KOPT-K1 (cell line): ENCODE measurements around the gene DACT2.

Experiments used
- H3K27ac ChIP-seq: fragments of 200-600 bp; sonication (generic); 2 replicates; pipeline ENCODE4 v1.5.1; 2016; ENCODE audit warnings: antibody characterized with exemption, mild to moderate bottlenecking, low read depth, low read length; ENCODE audit not compliant: poor library complexity, severe bottlenecking
- H3K36me3 ChIP-seq: fragments of 200-600 bp; sonication (generic); 2 replicates; pipeline ENCODE4 v1.5.1; 2017; ENCODE audit warnings: antibody characterized with exemption, mild to moderate bottlenecking, low read length, moderate library complexity; ENCODE audit not compliant: insufficient read depth
- H3K9me3 ChIP-seq: fragments of 200-600 bp; sonication (generic); 2 replicates; pipeline ENCODE4 v1.5.1; 2017; ENCODE audit warnings: antibody characterized with exemption, low read length, mild to moderate bottlenecking; ENCODE audit not compliant: insufficient read depth, poor library complexity, severe bottlenecking

The DACT2 gene, protein sequence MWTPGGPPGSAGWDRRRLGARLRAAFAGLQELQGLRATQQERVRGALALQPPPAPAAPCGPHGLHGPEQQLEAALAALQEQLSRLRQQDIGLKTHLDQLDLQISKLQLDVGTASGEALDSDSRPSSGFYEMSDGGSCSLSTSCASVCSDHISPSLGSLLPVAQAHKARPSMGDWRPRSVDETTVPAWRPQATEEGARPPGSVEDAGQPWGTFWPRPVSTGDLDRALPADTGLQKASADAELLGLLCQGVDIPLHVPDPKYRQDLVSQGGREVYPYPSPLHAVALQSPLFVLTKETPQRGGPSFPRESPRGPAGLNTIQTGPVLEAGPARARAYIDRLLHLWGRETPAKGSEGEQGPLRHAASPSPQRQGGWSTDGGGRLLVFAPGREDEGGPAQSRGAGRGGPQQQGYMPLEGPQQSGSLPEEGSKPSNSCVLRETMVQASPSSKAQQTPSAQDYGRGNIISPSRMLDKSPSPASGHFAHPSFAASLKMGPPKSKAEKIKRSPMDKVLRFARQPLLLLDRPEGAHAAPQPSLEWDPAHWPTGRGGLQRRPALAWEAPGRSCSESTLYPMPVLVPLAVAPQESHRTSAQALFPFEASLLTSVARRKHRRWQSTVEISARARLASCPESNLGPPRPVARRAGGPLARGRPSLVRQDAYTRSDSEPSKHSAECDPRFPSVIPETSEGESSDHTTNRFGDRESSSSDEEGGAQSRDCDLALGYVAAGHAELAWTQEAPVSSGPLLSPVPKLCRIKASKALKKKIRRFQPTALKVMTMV

DNA sequence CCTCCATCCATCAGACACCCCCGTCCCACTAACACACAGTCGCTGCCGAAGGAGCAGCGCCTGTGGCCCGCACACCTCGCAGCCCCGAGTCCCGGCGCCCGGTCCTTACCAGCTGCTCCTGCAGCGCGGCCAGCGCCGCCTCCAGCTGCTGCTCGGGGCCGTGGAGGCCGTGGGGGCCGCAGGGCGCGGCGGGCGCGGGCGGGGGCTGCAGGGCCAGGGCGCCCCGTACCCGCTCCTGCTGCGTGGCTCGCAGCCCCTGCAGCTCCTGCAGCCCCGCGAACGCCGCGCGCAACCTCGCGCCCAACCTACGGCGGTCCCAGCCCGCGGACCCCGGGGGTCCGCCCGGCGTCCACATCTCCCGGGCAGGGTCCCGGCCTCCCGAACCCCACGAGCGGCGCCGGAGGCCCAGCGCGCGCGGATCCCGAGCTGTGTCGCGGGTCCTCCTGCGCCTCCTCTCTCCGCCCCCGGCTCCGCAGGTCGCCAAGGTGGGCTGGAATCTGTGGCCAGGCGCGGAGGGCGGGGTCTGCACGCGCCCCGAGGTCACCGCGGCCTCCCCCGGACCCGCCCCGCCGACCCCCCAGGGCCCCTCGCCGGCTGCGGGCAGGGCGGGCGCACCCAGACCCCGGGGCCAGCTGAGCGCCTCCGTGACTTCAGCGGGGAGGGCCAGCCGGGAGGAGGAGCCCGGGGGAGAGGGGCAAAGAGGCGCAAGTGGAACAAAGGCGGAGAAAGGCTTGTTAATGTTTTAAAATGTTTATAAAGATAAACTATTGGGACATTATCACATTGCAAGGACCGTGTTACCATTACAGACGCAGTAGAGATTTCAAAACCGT lies at the start of gene DACT2:
Gene DACT2 (minus strand): TSS at position 499 of the 833 bp plus-strand sequence. CDS start 144 bp downstream, at position 355.
- Histone ChIP-seq H3K27ac (no peak within 1 kb of the TSS), H3K9me3 (peaks cover 6% of the 10 kb centered on the region), H3K36me3 (no peaks in the 10 kb centered on the region)

DNA sequence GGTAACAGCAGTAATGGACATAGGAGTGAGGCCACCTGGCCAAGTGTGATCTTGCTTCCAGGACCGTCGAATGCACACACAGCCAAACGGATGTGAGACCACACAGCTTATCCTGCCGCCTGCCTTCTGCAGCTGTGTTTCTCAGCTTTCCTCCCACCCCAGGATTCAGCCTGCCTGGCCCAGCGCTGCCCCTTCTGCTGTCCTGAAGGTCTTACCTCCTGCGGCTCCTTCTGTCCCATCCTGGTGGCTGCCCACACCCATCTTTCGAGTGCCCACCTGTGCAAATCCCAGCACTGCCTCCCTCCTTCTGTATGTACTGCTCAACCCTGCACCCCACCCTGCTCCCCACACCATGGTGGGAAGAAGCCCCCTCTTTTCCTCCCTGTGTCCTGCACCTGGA lies 49.4 kb upstream of the DACT2 start:
- H3K27ac ChIP-seq, result no peak overlapping the region
- no peaks in the 10 kb centered on the region for H3K36me3 ChIP-seq
- no peaks in the 10 kb centered on the region for H3K9me3 ChIP-seq

DNA sequence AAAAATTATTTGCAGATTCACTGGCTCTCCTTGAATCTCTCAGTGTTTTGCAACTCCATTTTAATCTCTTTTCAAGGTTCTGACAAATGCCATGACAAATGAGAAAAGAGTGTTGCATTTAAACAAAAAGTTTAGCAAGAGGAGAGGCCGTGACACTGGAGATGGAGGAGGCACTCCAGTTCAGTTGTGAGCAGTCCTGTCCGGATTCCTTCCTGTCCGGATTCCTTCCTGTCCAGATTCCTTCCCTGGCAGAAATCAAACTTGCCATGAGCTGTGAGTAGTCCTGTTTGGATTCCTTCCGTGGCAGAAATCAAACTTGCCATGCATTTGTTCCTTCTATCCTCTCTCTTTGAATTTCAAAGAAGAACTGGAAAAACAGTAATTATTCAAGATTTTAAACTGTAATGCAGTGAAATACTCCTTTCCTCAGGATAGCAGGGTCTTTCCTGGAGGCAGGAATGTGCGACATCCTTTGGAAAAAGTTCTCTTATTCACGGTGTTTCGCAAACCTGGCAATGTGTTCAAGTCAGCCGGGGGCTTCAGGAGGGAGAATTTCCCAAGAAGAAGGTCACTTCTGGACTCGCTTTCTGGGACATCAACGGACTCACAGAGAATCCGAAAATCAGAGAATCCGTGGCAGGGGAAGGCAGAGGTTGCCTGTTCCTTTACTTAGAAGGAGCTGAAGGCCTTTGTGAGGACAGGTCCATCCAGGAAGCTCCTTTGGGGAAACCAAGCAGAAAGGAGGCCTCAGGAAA lies 48.7 kb upstream of the DACT2 start:
- H3K27ac ChIP-seq, result no peak overlapping the region
- no peaks in the 10 kb centered on the region for H3K36me3 ChIP-seq
- H3K9me3 ChIP-seq, result no peaks in the 10 kb centered on the region

DNA sequence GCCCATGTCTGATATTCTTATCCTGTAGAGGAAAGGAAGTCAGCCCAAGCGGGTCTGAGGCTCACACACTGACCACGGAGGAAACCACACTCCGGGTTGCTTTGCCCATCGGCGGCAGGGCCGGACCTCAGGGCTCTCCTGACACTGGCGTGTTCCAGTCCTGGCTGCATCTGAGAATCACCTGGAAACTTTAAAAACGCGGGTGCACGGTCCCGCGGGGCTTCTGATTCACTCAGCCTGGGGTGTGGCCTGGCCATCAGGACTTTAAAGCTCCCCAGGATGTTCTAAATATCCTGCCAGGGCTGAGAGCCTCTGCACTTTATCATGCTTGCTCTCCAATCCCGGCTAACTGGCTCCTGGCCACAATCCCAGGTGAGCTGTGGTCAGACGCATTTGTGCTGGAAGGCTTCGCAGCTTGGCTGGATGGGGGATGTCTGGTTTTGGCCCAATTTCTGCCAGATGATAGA lies 47.7 kb upstream of the DACT2 start:
- Histone ChIP-seq H3K36me3 (no peaks in the 10 kb centered on the region), H3K27ac (no peak overlapping the region), H3K9me3 (no peaks in the 10 kb centered on the region)

DNA sequence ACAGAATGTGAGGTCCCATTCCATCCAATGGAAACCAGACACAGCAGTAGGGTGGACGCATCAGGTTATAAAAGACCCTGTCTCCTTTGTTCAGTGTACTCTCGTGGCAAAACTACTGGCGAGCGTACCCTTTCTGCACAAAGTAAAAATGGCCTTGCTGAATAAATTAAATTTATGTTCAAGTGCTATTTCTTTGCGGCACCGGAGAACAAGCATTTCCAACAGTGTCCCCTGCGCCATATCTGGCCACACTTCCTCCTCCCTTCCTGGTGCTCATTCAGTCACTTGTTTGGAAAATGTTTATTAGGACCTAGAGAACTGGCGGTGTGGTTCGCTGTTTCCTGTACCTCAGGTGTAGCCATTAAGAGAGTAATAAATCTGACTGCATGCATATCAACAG lies 46.9 kb upstream of the DACT2 start:
- H3K9me3 ChIP-seq, result no peaks in the 10 kb centered on the region

DNA sequence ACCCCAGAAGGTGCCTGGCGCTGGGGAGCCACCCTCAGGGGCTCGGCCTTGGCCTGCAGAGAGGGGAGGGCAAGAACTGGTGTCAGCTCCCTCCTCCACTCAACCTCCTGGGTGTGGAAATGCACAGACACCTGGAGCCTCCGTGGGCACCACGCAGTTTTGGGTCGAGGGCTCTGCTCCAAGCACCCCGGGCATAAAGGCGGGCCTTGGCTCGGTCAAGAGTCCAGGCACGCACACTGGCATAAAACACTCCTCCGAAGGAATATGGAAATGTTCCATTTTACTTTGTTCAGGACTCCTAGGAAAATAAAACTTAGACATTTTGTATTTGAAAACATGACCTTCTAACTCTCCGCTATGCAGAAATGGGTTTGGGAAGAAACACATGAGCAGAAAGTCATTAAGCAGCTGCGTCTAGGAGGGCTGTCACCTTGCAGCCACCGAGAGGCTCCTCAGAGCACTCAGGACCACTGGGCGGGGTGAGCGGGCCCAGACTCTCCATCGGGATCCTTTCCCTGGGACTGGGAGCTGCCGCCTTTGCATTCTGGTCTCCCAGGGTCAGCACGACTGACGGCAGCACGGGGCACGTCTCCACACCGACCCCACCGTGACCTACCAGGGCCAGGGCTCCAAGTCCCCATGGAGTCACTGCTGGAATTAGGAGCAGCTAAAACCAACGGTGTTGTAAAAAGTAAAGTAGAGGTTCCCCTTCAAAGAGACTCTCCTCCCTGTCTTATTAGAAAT lies 46.0 kb upstream of the DACT2 start:
- Histone ChIP-seq H3K9me3 (peaks cover 5% of the 10 kb centered on the region), H3K27ac (no peak overlapping the region), H3K36me3 (no peaks in the 10 kb centered on the region)

More for the DNA sequence above, 46.9 kb upstream of the DACT2 start:
- Histone ChIP-seq H3K27ac (no peak overlapping the region), H3K36me3 (no peaks in the 10 kb centered on the region)

DNA sequence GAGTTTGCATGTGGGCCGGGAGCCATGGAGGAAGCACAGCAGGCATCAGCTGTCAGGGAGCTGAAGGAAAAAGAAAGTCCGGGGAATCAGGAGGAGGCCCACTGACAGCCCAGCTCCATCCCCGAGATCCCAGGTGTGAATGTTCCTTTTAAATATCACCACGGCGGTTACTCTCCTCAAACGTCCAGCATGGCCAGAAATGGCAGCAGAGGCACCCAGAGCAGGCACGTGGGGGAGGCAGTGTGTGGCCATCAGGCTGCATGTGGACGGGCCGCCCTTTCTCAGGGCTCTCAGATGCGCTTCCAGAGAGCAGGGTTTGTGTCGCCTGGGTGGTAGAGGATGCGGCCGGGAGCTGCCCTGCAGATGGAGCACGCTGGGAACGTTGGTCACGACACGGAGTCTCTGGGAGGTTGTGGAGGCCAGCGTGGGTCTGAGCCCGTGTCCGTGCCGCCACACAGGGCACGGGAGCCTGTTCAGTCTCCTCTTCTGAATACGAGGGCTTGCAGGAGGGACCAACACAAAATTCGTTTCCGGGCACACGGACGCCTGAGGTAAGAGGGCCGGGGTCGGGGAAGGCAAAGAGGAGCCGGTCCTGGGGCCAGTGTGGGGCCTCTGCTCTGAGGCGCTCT lies 45.3 kb upstream of the DACT2 start:
- no peaks in the 10 kb centered on the region for H3K36me3 ChIP-seq
- H3K27ac ChIP-seq, result no peak overlapping the region
- H3K9me3 ChIP-seq, result peaks cover 7% of the 10 kb centered on the region

DNA sequence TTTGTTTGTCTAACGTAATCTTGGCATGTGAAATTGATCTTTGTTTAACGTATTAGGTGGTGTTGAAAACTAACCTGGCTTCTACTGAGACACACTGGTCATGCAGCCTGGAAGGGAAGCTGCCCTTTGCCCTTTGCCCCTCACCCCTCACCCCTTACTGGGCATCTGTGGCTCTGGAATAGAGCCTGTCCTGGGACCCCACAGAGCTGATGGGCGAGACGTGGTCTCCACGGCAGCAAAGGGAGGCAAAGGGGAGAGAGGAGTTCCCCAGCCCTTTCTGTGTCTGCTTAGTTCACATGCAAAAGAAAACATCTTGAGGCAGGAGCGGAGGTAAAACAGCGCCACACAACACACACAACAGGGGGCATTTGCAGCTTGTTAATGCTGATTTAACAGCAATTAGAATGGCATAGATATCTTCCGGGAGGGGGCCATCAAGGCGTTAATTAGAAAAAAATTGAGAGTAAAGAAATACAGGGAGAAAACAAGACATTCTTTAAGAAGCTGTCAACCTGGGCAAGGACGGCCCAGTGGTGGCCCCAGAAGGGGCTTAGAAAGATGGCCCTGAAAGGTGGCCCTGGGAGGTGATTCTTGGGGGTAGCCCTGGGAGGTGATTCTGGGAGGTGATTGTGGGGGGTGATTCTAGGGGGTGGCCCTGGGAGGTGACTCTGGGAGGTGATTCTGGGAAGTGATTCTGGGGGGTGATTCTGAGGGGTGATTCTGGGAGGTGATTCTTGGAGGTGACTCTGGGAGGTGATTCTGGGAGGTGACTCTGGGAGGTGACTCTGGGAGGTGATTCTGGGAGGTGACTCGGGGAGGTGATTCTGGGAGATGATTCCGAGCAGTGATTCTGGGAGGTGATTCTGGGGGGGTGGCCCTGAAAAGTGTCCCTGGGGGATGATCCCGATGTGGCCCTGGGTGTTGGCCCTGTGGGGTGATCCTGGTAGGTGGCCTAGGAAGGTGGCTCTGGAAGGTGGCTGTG lies 44.5 kb upstream of the DACT2 start:
- Histone ChIP-seq H3K36me3 (no peaks in the 10 kb centered on the region), H3K27ac (no peak overlapping the region), H3K9me3 (peaks cover 13% of the 10 kb centered on the region)

DNA sequence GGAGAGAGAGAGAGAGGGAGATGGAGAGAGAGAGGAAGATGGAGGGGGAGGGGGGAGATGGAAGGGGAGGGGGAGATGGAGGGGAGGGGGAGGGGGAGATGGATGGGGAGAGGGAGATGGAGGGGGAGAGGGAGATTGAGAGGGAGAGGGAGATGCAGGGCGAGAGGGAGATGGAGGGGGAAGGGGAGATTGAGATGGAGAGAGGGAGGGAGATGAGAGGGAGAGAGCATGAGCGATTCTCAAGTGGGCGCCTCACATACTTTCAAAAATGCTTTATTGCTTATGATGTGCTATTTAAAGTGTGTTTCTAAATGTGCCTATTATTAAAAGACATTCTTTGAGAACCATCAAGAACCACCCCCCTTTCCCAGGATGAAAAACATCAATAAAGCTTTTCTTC lies 43.7 kb upstream of the DACT2 start:
- Histone ChIP-seq H3K27ac (no peak overlapping the region), H3K36me3 (no peaks in the 10 kb centered on the region), H3K9me3 (peaks cover 13% of the 10 kb centered on the region)

DNA sequence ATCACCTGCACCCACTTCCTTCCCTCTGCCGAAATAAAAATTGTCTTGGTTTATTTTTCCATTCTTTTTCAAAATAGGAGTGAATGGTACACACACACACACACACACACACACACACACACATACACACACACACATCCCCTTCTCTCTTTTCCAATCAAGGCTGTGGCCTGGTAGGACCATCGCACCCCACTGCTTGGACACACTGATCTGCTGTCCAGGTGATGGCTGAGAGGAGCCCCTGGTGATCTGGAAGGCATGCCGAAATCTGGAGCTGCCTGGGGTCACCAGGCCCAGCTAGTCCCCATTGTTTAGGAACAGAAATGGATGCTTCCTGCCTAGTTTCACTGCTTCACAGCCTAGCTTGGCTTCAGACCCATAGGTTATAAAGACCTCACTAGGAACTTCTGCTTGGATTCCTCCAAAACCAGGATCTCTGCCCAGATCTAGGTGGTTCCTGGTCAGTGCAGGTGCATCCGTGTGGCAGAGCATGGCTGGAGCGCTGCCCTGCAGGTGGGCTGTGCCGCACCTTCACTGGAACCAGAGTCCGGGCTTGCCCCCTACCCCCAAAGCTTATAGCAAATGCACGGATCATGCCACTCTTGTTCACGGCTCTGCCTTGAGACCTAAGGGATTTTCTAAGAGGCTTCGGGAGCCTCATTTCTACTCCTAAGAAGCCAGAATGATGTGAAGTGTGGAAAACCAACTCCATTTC lies 42.9 kb upstream of the DACT2 start:
- H3K9me3 ChIP-seq, result peaks cover 13% of the 10 kb centered on the region
- no peaks in the 10 kb centered on the region for H3K36me3 ChIP-seq
- H3K27ac ChIP-seq, result no peak overlapping the region

DNA sequence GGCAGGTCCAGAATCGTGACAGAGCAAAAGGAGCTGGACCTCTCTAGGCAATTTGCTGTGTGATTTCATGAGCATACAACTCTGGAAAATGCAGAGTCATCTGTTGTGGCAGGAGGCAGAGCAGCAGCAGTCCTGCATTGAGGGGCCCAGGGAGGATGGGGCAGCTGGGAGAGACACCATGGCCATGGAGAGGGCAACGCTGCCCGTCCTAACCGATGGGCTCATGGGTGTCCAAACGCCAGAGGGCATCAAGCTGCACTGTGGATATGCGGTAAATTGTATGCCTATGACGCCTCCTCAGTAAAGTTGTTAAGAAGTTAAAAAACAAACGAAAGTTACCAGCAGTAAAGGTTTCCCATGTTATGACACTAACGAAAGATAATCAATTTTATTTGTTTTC lies 42.2 kb upstream of the DACT2 start:
- Histone ChIP-seq H3K9me3 (peaks cover 13% of the 10 kb centered on the region), H3K36me3 (no peaks in the 10 kb centered on the region), H3K27ac (no peak overlapping the region)

DNA sequence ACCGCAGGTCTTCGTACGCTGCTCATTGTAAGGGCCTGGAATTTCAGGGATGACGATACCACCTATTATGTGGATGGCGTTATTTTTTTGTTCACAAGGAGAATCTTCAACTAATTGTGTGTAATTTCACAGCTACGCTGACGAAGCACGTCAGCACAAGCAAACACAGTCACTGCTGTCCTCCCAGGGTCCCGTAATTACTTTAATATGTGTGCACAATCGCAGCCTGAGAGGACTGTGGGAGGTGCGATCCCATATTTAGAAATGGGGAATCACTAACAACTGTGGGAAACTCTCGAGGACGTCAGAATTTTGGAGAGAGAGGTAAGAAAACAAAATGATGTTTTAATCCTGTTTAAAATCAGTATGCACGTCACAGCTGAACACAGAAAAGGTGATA lies 40.2 kb upstream of the DACT2 start:
- Histone ChIP-seq H3K36me3 (no peaks in the 10 kb centered on the region), H3K27ac (no peak overlapping the region), H3K9me3 (peaks cover 23% of the 10 kb centered on the region)
